Gastroesophageal sphincter (tissue), 3 donors: ENCODE data around the gene TMEM82.

Experiments
- CTCF ChIP-seq, 4 experiments: fragments of 200-600 bp in 2 of 4; fragments of 450-650 bp in 2 of 4; sonication (generic) in 1 of 4; IDR thresholded peaks; one replicate each; pipeline ENCODE4 v1.5.1; 2017 to 2019; ENCODE audit warnings: antibody characterized with exemption in 4 of 4, mild to moderate bottlenecking in 2 of 4, moderate library complexity in 2 of 4
- POLR2A ChIP-seq, 2 donors: fragments of 450-650 bp; IDR thresholded peaks; one replicate each; pipeline ENCODE4 v1.6.1; 2017; ENCODE audit warnings: antibody characterized with exemption in 2 of 2, mild to moderate bottlenecking in 2 of 2, moderate library complexity in 1 of 2
- POLR2AphosphoS5 ChIP-seq: sonication (generic); formaldehyde crosslinking; IDR thresholded peaks from one replicate; pipeline ENCODE4 v1.6.1; 2017; ENCODE audit warnings: antibody characterized with exemption

- TF ChIP-seq POLR2A (IDR thresholded peaks at IDR 0.05) (peak in 1 of 2 donors; percentile 19), CTCF (IDR thresholded peaks at IDR 0.05) (no peak), POLR2AphosphoS5 (peak; percentile 94)
Measured at GRCh38 chr1:15703562-15703961, 38.7 kb upstream of the TMEM82 start.
